GM21737 (cell line): ENCODE measurements around the gene VSIG8.

Experiments
- ATAC-seq: cut with Tn5 transposase; IDR thresholded peaks from one replicate; pipeline ENCODE4 v1.9.1; 2021; ENCODE audit warnings: mild to moderate bottlenecking, moderate library complexity; ENCODE audit not compliant: unreplicated experiment

Gene VSIG8

GRCh38 chr1:159859767-159860322 lies 2.6 kb downstream of the VSIG8 start:
- no peak for ATAC-seq

- ATAC-seq, result no peak
These were observed 4.6 kb downstream of the VSIG8 start for GRCh38 chr1:159857889-159858288.

- no peak for ATAC-seq
These were observed 5.9 kb downstream of the VSIG8 start for GRCh38 chr1:159856576-159856975.

- no peak for ATAC-seq
These were observed 6.7 kb downstream of the VSIG8 start for GRCh38 chr1:159855709-159856108.

- peak; percentile 80 for ATAC-seq
These were observed 7.7 kb downstream of the VSIG8 start for GRCh38 chr1:159854693-159855192.

GRCh38 chr1:159854116-159854692 lies 8.3 kb downstream of the VSIG8 start:
- ATAC-seq, result no peak

- ATAC-seq, result no peak
These were observed 8.9 kb downstream of the VSIG8 start for GRCh38 chr1:159853417-159854115.

- no peak for ATAC-seq
These were observed 11.1 kb downstream of the VSIG8 start for GRCh38 chr1:159851407-159851806.

GRCh38 chr1:159849626-159850366 lies 12.7 kb downstream of the VSIG8 start:
- no peak for ATAC-seq

- no peak for ATAC-seq
These were observed 14.1 kb downstream of the VSIG8 start for GRCh38 chr1:159848326-159848725.

GRCh38 chr1:159847231-159847630 lies 15.2 kb downstream of the VSIG8 start:
- no peak for ATAC-seq

- ATAC-seq, result no peak
These were observed 16.5 kb downstream of the VSIG8 start for GRCh38 chr1:159845751-159846629.

- no peak for ATAC-seq
These were observed 19.0 kb downstream of the VSIG8 start for GRCh38 chr1:159843459-159843858.

GRCh38 chr1:159841749-159842148 lies 20.7 kb downstream of the VSIG8 start:
- ATAC-seq, result no peak

GRCh38 chr1:159839116-159839849 lies 23.2 kb downstream of the VSIG8 start:
- peak; percentile 69 for ATAC-seq

- peak; percentile 32 for ATAC-seq
These were observed 23.7 kb downstream of the VSIG8 start for GRCh38 chr1:159838715-159839114.

GRCh38 chr1:159835862-159836525 lies 26.5 kb downstream of the VSIG8 start:
- ATAC-seq, result no peak

GRCh38 chr1:159835356-159835755 lies 27.1 kb downstream of the VSIG8 start:
- no peak for ATAC-seq

GRCh38 chr1:159832309-159832708 lies 30.1 kb downstream of the VSIG8 start:
- ATAC-seq, result no peak
